Measurements from ENCODE around the gene MSANTD1.

The MSANTD1 gene

GRCh38 chr4:3217771-3218170 is 31.2 kb upstream of the MSANTD1 start:
- no peak for DNase-seq (ENCODE audit: low read depth, low spot score)
- TF ChIP-seq SUZ12 (IDR thresholded peaks at IDR 0.05; ENCODE audit: extremely low read depth, insufficient read depth, insufficient read length) (no peak), ZNF274 (IDR thresholded peaks at IDR 0.05; ENCODE audit: low read depth, low read length) (no peak)
- Histone ChIP-seq H3K9ac (ENCODE audit: insufficient read length, low read depth) (no peak overlapping the region), H3K9me3 (ENCODE audit: insufficient read depth, low read length) (no peaks in the 10 kb centered on the region), H3K4me1 (ENCODE audit: insufficient read depth, insufficient read length) (no peaks in the 10 kb centered on the region), H3K36me3 (ENCODE audit: insufficient read depth, insufficient read length, low read length) (peaks cover 94% of the 10 kb centered on the region), H3K4me3 (ENCODE audit: insufficient read length, low read depth) (no peak overlapping the region), H3K27me3 (ENCODE audit: insufficient read depth, insufficient read length) (no peaks in the 10 kb centered on the region)

DNA sequence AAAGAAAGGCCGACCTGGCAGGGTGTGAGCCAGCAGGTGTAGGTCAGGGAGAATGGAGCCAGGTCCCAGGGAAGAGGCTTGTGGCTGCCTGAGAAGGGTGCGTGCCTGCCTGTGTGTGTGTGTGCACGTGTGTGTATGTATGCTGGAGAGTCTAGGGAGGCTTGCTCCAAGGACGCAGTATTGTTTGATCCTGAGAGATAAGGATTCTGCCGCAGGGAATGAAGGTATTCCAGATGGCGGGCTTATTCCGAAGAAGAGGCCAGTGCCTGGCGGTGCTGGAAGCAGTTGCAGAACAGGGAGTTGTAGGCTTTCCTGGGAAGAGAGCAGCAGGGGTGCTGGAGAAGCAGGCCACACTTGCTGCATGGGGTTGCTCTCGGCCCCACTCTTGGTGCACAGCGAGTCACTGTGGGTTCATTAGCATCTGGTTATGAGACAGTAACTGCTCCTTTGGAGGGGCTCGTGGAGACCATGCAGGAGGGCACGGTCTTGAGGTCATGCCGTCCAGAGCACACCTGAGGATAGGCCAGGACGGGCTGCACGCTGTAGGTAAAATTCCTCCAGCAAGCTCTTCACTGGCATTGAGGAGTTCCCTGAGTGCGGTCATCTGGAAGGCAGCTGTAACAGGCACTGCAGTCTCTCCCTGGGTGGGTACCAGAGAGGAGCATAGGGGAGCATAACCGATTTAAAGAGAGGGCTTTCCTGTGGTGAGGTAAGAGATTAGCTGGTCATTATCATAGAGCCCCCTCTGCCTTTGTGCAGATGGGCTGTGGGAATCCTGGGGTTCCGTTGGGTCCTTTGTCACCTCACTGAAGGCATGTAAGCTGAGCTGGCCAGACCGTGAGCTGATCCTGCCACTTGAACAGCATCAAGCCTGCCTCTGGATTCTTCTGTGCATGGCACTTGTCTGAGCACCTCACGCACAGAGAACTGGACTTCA is 29.9 kb upstream of the MSANTD1 start:
- H3K4me1 ChIP-seq (ENCODE audit: insufficient read depth, insufficient read length), result no peaks in the 10 kb centered on the region
- no peak for DNase-seq (ENCODE audit: low read depth, low spot score)
- no peak for TF ChIP-seq YY1 (IDR thresholded peaks at IDR 0.05; ENCODE audit: insufficient read depth, insufficient read length)
- no peak for TF ChIP-seq SUZ12 (IDR thresholded peaks at IDR 0.05; ENCODE audit: extremely low read depth, insufficient read depth, insufficient read length)
- H3K4me3 ChIP-seq (ENCODE audit: insufficient read length, low read depth), result no peak overlapping the region
- peaks cover 93% of the 10 kb centered on the region for H3K36me3 ChIP-seq (ENCODE audit: insufficient read depth, insufficient read length, low read length)
- no peaks in the 10 kb centered on the region for H3K9me3 ChIP-seq (ENCODE audit: insufficient read depth, low read length)
- no peaks in the 10 kb centered on the region for H3K27me3 ChIP-seq (ENCODE audit: insufficient read depth, insufficient read length)
- H3K9ac ChIP-seq (ENCODE audit: insufficient read length, low read depth), result no peak overlapping the region

DNA sequence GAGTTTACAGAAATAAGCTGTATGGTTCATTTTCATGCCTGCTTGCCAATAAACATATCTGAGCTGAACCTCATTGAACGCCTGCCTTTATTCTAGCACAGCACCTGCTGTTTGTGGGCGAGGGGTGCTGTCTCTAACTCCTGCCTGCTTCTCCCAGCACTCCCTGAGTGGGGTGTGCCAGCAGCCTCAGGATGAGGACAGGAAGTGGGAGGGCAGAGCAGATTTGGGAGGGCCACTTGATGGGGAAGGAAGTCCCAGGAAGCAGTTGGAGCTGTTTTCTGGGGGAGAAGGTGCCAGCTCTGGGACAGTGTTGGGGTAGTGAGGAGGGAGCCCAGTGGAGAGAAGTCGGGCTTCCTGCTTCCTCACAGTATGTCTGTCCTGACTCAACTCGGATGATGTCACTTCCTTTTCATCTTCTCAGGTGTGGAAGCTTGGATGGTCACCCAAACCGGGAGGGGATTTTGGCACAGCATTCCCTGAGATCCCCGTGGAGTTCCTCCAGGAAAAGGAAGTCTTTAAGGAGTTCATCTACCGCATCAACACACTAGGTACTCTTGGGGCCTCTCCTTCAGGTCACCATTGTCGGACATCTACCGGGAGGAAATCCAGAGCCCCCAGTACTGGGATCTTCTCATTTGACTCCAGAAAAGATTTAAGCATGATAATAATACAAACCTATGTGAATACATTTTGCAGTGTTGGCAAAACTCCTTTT is 29.0 kb upstream of the MSANTD1 start:
- no peaks in the 10 kb centered on the region for H3K9me3 ChIP-seq (ENCODE audit: insufficient read depth, low read length)
- H3K4me1 ChIP-seq (ENCODE audit: insufficient read depth, insufficient read length), result no peaks in the 10 kb centered on the region
- peaks cover 93% of the 10 kb centered on the region for H3K36me3 ChIP-seq (ENCODE audit: insufficient read depth, insufficient read length, low read length)
- H3K4me3 ChIP-seq (ENCODE audit: insufficient read length, low read depth), result no peak overlapping the region
- DNase-seq (ENCODE audit: low read depth, low spot score), result no peak
- no peaks in the 10 kb centered on the region for H3K27me3 ChIP-seq (ENCODE audit: insufficient read depth, insufficient read length)
- H3K9ac ChIP-seq (ENCODE audit: insufficient read length, low read depth), result no peak overlapping the region
- no peak for TF ChIP-seq ZNF274 (IDR thresholded peaks at IDR 0.05; ENCODE audit: low read depth, low read length)
- TF ChIP-seq YY1 (IDR thresholded peaks at IDR 0.05; ENCODE audit: insufficient read depth, insufficient read length), result no peak
- TF ChIP-seq SUZ12 (IDR thresholded peaks at IDR 0.05; ENCODE audit: extremely low read depth, insufficient read depth, insufficient read length), result no peak

- no peaks in the 10 kb centered on the region for H3K27me3 ChIP-seq (ENCODE audit: insufficient read depth, insufficient read length)
- no peak overlapping the region for H3K9ac ChIP-seq (ENCODE audit: insufficient read length, low read depth)
- H3K36me3 ChIP-seq (ENCODE audit: insufficient read depth, insufficient read length, low read length), result peaks cover 93% of the 10 kb centered on the region
- H3K9me3 ChIP-seq (ENCODE audit: insufficient read depth, low read length), result no peaks in the 10 kb centered on the region
- H3K4me1 ChIP-seq (ENCODE audit: insufficient read depth, insufficient read length), result no peaks in the 10 kb centered on the region
- TF ChIP-seq ZNF274 (IDR thresholded peaks at IDR 0.05; ENCODE audit: low read depth, low read length) (no peak), YY1 (IDR thresholded peaks at IDR 0.05; ENCODE audit: insufficient read depth, insufficient read length) (no peak), SUZ12 (IDR thresholded peaks at IDR 0.05; ENCODE audit: extremely low read depth, insufficient read depth, insufficient read length) (no peak)
- no peak for DNase-seq (ENCODE audit: low read depth, low spot score)
- H3K4me3 ChIP-seq (ENCODE audit: insufficient read length, low read depth), result no peak overlapping the region
Observed at GRCh38 chr4:3220476-3221183, 28.3 kb upstream of the MSANTD1 start.

- TF ChIP-seq ZNF274 (IDR thresholded peaks at IDR 0.05; ENCODE audit: low read depth, low read length) (no peak), YY1 (IDR thresholded peaks at IDR 0.05; ENCODE audit: insufficient read depth, insufficient read length) (no peak), SUZ12 (IDR thresholded peaks at IDR 0.05; ENCODE audit: extremely low read depth, insufficient read depth, insufficient read length) (no peak)
- DNase-seq (ENCODE audit: low read depth, low spot score), result no peak
- Histone ChIP-seq H3K4me1 (ENCODE audit: insufficient read depth, insufficient read length) (peaks cover 1% of the 10 kb centered on the region), H3K9ac (ENCODE audit: insufficient read length, low read depth) (no peak overlapping the region), H3K9me3 (ENCODE audit: insufficient read depth, low read length) (no peaks in the 10 kb centered on the region), H3K4me3 (ENCODE audit: insufficient read length, low read depth) (no peak overlapping the region), H3K27me3 (ENCODE audit: insufficient read depth, insufficient read length) (no peaks in the 10 kb centered on the region), H3K36me3 (ENCODE audit: insufficient read depth, insufficient read length, low read length) (peaks cover 93% of the 10 kb centered on the region)
Observed at GRCh38 chr4:3221184-3221494, 27.8 kb upstream of the MSANTD1 start.

DNA sequence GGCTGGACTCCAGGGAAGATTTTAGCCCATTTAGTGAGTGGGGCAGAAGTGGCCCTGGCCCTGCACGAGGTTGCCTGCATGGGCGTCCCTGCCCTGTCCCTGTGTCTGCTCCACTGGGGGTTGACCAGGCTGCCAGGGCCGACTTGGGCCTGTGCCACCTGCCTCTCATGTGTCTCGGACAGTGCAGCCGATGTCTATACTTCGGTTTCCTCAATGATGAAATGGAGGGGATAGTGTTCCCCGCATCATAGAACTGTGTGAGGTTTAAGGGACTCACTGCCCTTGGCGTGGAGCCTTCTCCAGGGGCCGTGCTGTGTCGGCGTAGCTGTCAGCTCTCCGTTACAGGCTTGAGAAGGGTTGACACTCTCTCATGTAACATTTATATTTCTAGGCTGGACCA is 27.0 kb upstream of the MSANTD1 start:
- Histone ChIP-seq H3K4me3 (ENCODE audit: insufficient read length, low read depth) (no peak overlapping the region), H3K36me3 (ENCODE audit: insufficient read depth, insufficient read length, low read length) (peaks cover 95% of the 10 kb centered on the region), H3K27me3 (ENCODE audit: insufficient read depth, insufficient read length) (no peaks in the 10 kb centered on the region), H3K9me3 (ENCODE audit: insufficient read depth, low read length) (no peaks in the 10 kb centered on the region), H3K9ac (ENCODE audit: insufficient read length, low read depth) (no peak overlapping the region), H3K4me1 (ENCODE audit: insufficient read depth, insufficient read length) (peaks cover 2% of the 10 kb centered on the region)
- no peak for DNase-seq (ENCODE audit: low read depth, low spot score)
- TF ChIP-seq YY1 (IDR thresholded peaks at IDR 0.05; ENCODE audit: insufficient read depth, insufficient read length) (no peak), SUZ12 (IDR thresholded peaks at IDR 0.05; ENCODE audit: extremely low read depth, insufficient read depth, insufficient read length) (no peak), ZNF274 (IDR thresholded peaks at IDR 0.05; ENCODE audit: low read depth, low read length) (no peak)

DNA sequence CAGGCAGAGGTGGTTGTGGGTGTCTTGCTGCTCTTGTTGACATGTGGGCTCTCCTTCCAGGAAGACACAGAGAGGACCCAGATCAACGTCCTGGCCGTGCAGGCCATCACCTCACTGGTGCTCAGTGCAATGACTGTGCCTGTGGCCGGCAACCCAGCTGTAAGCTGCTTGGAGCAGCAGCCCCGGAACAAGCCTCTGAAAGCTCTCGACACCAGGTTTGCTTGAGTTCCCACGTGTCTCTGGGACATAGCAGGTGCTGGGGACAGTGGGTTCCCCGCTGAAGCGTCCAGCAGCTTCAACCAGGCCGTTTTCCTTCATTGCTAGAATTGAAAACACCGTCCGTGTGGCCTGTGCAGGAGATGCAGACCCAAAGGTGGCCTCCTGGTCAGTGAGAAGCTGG is 25.6 kb upstream of the MSANTD1 start:
- H3K36me3 ChIP-seq (ENCODE audit: insufficient read depth, insufficient read length, low read length), result peaks cover 92% of the 10 kb centered on the region

More for the DNA sequence above, 25.6 kb upstream of the MSANTD1 start:
- no peak overlapping the region for H3K9ac ChIP-seq (ENCODE audit: insufficient read length, low read depth)
- no peak for DNase-seq (ENCODE audit: low read depth, low spot score)
- no peaks in the 10 kb centered on the region for H3K27me3 ChIP-seq (ENCODE audit: insufficient read depth, insufficient read length)
- H3K4me1 ChIP-seq (ENCODE audit: insufficient read depth, insufficient read length), result peaks cover 2% of the 10 kb centered on the region
- no peaks in the 10 kb centered on the region for H3K9me3 ChIP-seq (ENCODE audit: insufficient read depth, low read length)
- TF ChIP-seq ZNF274 (IDR thresholded peaks at IDR 0.05; ENCODE audit: low read depth, low read length), result no peak
- TF ChIP-seq SUZ12 (IDR thresholded peaks at IDR 0.05; ENCODE audit: extremely low read depth, insufficient read depth, insufficient read length), result no peak
- no peak for TF ChIP-seq YY1 (IDR thresholded peaks at IDR 0.05; ENCODE audit: insufficient read depth, insufficient read length)
- H3K4me3 ChIP-seq (ENCODE audit: insufficient read length, low read depth), result no peak overlapping the region
